ENCODE measurements around the gene KIAA0232. TPM values are rescaled to one million over a fixed set of nuclear protein-coding genes. Genes with fewer than 3 reads are reported as not detected.

The KIAA0232 gene
- total and polyA plus RNA-seq, 9 of the 15 experiments (the other 6 are each of a cell fraction or from before 2014, with no cell fraction given) = 3.5 to 17.4 (median 13.0) TPM

- TF ChIP-seq E2F5 (CRISPR knock-in tag; IDR thresholded peaks at IDR 0.05) (no peak), AFF4 (CRISPR knock-in tag; IDR thresholded peaks at IDR 0.05) (0 out of 2 replicates have a peak, but pooled peaks have one; percentile 5), ZBTB2 (IDR thresholded peaks at IDR 0.05) (no peak), RUNX1 (IDR thresholded peaks at IDR 0.05; ENCODE audit: low read depth) (no peak), MBD1 (CRISPR knock-in tag; IDR thresholded peaks at IDR 0.05) (0 out of 2 replicates have a peak, but pooled peaks have one; percentile 24), NFIC (IDR thresholded peaks at IDR 0.05) (no peak), TSC22D4 (tag; IDR thresholded peaks at IDR 0.05) (no peak), HEY1 (CRISPR knock-in tag; IDR thresholded peaks at IDR 0.05; ENCODE audit: borderline replicate concordance) (no peak), TEAD4 (IDR thresholded peaks at IDR 0.05; ENCODE audit: low read length) (no peak), TEAD4 (CRISPR knock-in tag; IDR thresholded peaks at IDR 0.05; ENCODE audit: borderline replicate concordance) (no peak), ZNF280A (IDR thresholded peaks at IDR 0.05; ENCODE audit: low read depth, partially characterized antibody) (no peak), ZNF274 (IDR thresholded peaks at IDR 0.05; ENCODE audit: borderline replicate concordance, low read depth, low read length) (no peak), KLF13 (tag; IDR thresholded peaks at IDR 0.05; ENCODE audit: borderline replicate concordance, low read depth) (0 out of 2 replicates have a peak, but pooled peaks have one; percentile 7), ID3 (CRISPR knock-in tag; IDR thresholded peaks at IDR 0.05) (no peak), ID3 (tag; IDR thresholded peaks at IDR 0.05) (peak; percentile 38; the same call in 1 of the 2 replicates), ZNF41 (CRISPR knock-in tag; conservative IDR thresholded peaks at IDR 0.05) (no peak), RCOR1 (IDR thresholded peaks at IDR 0.05; ENCODE audit: borderline replicate concordance in 1 of 2, low read depth in 2 of 2, low read length in 2 of 2) (peak in 1 of 2 experiments; percentile 6; a peak in 1 of 4 replicates)
These were observed 48.3 kb upstream of the KIAA0232 start (continued) for GRCh38 chr4:6734165-6734786.

All from K562 (cell line).